ENCODE data around the gene MAGOH.

GRCh38 chr1:53257454-53258081 is 19.2 kb upstream of the MAGOH start:
- no peak for TF ChIP-seq MXI1 (conservative IDR thresholded peaks at IDR 0.05; ENCODE audit: poor library complexity, severe bottlenecking)
- TF ChIP-seq CTCF (IDR thresholded peaks at IDR 0.05; ENCODE audit: poor library complexity, severe bottlenecking): no peak
- TF ChIP-seq POLR2AphosphoS5 (IDR thresholded peaks at IDR 0.05): no peak
- no peak for TF ChIP-seq EP300 (conservative IDR thresholded peaks at IDR 0.05; ENCODE audit: poor library complexity, severe bottlenecking)
- TF ChIP-seq SMC3 (conservative IDR thresholded peaks at IDR 0.05; ENCODE audit: poor library complexity): no peak
- TF ChIP-seq RAD21 (conservative IDR thresholded peaks at IDR 0.05): no peak
